VCaP (cell line): ENCODE results near the gene SNX24.

Source experiments
- H3K27ac ChIP-seq: fragments of 450-650 bp; 2 replicates; pipeline ENCODE4 v1.5.1; 2017
- TF ChIP-seq, protein P1 (sequence below): fragments of 450-650 bp; conservative IDR thresholded peaks from 2 replicates; pipeline ENCODE4 v1.5.1; 2017; ENCODE audit warnings: mild to moderate bottlenecking, moderate library complexity

The SNX24 gene

DNA sequence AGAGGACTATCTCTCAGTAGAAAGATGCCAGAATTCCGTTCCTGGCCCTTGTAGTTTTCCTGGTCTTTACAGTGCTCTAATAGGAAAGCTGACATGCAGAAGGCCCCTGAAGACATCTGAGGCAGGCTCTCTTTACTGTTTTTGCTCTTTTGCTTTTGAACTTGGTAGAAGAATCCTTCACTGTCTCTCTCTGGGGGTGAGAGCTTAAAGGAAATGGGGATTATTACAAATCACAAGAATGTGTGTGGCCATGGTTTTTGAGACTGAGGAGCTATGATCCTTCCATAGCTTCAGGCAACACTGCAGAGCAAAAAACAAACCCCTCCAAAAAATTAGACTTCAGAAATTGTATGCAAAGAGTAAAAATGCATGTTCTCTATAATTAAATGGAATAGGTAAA is 102.0 kb downstream of the SNX24 start:
- TF ChIP-seq, protein P1, sequence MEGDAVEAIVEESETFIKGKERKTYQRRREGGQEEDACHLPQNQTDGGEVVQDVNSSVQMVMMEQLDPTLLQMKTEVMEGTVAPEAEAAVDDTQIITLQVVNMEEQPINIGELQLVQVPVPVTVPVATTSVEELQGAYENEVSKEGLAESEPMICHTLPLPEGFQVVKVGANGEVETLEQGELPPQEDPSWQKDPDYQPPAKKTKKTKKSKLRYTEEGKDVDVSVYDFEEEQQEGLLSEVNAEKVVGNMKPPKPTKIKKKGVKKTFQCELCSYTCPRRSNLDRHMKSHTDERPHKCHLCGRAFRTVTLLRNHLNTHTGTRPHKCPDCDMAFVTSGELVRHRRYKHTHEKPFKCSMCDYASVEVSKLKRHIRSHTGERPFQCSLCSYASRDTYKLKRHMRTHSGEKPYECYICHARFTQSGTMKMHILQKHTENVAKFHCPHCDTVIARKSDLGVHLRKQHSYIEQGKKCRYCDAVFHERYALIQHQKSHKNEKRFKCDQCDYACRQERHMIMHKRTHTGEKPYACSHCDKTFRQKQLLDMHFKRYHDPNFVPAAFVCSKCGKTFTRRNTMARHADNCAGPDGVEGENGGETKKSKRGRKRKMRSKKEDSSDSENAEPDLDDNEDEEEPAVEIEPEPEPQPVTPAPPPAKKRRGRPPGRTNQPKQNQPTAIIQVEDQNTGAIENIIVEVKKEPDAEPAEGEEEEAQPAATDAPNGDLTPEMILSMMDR = no peak
- H3K27ac ChIP-seq = no peak overlapping the region

DNA sequence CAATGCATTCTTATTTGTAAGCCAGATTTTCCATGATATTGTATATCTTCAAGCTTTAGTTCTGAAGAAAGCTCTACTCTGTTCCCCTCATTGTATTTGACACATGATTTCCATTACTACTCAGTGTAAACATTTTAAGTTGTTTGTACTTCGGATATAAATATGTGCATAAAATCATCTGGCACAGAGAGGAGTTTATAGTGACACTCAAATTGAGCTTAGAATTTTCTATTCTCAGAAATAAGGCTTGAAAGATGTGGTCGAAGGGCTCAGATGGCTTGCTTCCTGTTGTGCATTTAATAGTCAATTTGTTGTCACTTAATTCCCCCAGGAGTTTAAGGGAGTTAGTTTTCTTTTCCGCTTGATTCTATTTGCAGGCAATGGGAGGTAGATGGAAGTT is 102.4 kb downstream of the SNX24 start:
- TF ChIP-seq, protein P1 = no peak
- H3K27ac ChIP-seq = no peak overlapping the region

DNA sequence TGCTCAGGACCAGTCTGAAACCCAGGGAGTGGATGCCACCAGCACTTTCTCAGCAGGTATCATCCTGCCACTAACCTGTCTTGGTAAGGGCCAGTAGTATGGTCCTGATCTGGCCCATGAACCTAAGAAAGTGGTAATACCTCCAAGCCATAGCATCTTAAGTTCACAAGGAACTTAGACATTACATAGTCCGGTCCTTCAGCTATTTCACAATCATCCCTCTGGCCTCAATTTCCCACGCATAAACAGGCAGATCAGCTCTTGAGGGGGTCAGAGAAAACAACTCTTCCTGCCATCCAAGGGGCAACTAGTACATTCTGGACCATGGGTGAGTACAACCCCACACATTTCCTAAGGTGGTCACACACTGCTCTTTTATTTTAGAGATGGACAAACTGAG is 102.9 kb downstream of the SNX24 start:
- TF ChIP-seq, protein P1 = no peak
- H3K27ac ChIP-seq = no peak overlapping the region

DNA sequence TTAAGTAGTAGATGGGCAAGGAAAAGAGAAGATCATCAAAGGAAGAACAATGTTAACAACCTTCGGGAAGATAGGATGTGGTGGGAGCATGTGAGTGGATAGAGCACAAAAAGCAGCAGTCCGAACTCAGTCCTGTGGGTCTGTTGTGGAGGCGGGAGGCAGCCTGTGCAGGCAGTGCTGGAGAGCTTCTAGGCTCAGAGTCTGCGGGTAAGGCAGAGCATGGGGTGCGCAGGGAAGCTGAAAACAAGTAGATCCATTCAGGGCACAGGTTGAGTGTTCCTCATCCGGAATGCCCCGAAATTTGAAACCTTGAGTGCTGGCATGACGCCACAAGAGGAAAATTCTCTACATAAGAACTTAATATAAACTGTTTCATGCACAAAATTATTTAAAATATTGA is 106.2 kb downstream of the SNX24 start:
- TF ChIP-seq, protein P1 = no peak
- no peak overlapping the region for H3K27ac ChIP-seq

DNA sequence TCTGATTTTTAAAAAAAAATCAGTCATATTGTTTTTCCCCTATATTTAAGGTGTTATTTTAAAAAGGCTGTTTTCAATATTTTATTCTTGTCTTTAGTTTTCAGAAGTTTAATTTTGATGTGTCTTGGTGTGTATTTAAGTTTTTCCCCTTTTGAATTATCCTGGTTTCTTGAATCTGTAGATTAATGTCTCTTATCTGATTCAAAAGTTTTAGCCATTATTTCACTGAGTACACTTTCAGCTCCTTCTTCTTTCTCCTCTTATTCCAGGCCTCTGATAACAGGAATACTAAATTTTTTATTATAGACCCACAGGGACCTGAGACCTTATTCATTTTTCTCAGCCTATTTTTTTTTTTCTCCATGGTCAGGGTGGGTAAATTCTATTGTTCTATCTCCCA is 109.3 kb downstream of the SNX24 start:
- TF ChIP-seq, protein P1 = no peak

DNA sequence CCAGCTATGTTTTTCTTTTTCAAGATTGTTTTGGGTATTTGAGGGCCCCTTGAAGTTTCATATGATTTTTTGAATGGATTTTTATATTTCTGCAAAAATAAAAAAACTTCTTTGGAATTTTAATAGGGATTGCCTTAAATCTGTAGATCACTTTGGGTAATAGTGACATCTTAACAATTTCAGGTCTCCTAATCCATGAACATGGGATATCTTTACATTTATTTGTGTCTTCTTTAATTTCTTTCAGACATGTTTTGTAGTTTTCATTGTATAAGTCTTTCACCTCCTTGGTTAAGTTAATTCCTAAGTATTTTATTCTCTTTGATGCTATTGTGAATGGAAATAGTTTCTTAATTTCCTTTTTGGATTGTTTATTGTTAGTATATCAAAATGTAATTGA is 112.0 kb downstream of the SNX24 start:
- no peak overlapping the region for H3K27ac ChIP-seq
- TF ChIP-seq, protein P1 = no peak

More for the DNA sequence above, 109.3 kb downstream of the SNX24 start:
- no peak overlapping the region for H3K27ac ChIP-seq

DNA sequence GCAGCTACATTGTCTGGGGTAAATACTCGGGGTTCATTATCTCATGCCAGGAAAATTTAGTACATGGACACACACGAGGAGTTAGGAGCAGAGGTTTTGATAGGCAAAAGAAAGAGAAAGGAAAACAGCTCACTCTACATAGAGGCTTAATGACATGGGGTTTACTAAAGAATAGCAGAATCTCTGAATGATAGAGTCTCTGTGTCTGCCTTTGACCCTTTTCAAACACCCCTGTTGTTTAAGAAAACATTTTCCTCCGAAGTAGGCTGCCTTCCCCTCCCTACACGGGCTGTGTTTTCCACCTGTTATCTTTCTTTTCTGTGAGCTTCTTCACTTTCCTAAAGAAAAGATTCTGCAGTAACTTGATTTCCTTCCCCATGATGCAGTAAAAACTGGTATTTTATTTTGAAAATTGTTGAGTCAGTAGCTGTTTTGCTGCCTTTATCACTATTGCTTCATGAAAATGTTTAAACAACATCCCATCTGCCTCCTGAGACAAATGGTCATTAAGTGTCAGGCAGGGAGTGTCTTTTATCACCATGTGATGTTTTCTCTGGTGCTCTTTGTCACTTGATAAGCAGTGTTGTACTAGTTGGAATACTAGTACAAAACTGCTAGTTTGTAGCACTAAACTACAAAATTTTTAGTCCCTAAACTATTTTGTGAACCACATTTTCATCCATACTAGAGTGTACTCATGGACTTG is 114.5 kb downstream of the SNX24 start:
- TF ChIP-seq, protein P1 = no peak

More for the DNA sequence above, 114.5 kb downstream of the SNX24 start:
- H3K27ac ChIP-seq = no peak overlapping the region
